DMS 273 treated with DMSO at 0.1 percent for 48 hours (cell line): Measurements from ENCODE around the gene KLHL29.
A peak's percentile ranks its signal among the peaks of the same experiment; 100 is the strongest.
"Not testable (repeated sequence)": the region's sequence is repeated elsewhere in the genome, so short reads cannot be mapped to it uniquely, and the experiment has no call there.

Source experiments
- DNase-seq: peaks from one replicate; lab custom pipeline; 2025; lab: John Stamatoyannopoulos, UW

Gene KLHL29

DNA sequence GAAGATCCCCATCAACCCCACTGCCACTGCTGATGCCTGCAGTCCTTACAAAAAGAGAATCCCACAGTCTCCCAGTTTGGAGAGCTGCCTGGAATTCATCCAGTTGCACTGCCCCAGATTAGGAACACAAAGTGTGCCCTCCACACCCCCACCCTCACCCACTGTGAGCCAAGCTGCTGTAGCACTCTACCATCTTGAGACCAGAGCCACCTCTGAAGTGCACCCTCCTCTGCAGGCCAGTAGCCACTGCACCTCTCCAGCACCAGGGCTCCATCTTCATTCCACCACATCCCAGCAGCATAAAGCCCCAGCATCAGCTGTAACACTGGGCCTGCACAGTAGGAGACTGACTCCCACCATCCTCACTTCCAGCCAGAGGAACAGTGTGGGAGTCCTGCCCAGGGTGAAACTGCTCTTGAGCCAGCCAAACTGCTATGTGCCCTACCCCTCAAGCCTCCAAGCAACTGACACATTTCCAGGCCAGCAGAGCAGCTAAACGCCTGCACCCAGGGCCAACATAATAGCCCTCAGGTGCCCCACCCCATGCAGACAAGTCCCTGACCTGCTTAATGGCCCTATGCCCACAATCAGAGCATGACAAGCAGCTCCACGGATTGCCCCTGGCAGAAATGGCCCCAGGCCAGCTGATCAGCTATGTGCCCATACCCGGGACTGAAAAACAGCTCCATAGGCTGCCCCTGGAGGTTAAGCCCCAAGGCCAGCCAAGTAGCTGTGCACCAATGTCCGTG is 335.9 kb downstream of the KLHL29 start:
- DNase-seq: no peak

DNA sequence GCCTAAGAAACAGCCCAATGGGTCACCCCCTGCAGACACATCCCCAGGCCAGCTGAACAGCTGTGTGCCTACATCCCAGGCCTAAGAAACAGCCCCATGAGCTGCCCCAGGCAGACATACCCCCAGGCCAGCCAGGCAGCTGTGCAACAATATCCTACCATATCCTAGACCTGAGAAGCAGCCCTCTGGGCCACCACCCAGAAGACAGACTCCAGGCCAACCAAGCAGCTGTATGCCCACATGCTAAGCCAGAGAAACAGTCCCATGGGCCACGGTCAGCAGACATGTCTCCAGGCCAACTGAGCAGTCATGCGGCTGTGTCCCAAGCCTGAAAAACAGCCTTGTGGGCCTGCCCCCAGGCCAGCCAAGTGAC is 336.5 kb downstream of the KLHL29 start:
- no peak for DNase-seq

DNA sequence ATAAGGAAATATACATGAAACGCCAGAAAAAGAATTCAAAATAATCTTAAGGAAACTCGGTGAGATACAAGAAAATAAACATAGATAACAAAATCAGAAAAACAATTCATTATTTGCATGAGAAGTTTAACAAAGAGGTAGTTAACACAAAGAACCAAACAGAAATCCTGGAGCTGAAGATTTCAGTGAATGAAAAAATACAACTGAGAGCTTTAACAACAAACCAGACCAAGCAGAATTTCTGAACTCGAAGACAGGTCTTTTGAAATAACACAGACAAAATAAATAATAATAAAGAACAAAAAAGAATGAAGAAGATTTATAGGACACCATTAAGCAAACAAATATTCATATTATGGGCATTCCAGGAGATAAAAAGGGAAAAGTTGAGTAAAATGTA is 337.3 kb downstream of the KLHL29 start:
- DNase-seq: no peak

DNA sequence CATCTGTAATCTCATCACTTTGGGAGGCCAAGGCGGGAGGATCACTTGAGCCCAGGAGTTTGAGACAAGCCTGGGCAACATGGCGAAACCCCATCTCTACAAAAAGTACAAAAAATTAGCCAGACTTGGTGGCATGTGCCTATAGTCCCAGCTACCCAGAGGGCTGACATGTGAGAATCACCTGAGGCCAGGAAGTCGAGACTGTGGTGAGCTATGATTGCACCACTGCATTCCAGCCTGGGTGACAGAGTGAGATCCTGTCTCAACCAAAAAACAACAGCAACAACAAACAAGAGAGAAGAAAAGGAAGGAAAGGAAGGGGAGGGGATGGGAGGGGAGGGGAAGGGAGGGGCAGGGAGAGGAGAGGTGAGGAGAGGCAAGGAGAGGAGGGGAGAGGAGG is 338.1 kb downstream of the KLHL29 start:
- DNase-seq: not testable (repeated sequence)

DNA sequence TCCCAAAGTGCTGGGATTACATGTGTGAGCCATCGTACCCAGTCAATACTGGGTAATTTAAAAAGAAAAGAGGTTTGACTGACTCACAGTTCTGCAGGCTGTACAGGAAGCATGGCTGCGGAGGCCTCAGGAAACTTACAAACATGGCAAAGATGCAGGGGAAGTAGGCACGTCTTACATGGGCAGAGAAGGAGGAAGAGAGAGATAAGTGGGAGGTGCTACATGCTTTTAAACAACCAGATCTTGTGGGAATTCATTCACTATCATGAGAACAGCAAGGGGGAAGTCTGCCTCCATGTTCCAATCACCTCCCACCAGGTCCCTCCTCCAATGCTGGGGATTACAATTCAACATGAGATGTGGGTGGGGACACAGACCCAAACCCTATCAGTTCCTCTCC is 349.4 kb downstream of the KLHL29 start:
- DNase-seq: no peak

DNA sequence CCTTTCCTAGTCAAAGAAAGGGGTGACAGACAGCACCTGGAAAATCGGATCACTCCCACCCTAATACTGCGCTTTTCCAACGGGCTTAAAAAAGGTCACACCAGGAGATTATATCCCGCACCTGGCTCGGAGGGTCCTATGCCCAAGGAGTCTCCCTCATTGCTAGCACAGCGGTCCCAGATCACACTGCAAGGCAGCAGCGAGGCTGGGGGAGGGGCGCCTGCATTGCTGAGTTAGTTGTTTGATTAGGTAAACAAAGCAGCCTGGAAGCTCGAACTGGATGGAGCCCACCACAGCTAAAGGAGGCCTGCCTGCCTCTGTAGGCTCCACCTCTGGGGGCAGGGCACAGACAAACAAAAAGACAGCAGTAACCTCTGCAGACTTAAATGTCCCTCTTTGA is 351.8 kb downstream of the KLHL29 start:
- DNase-seq: not testable (repeated sequence)

DNA sequence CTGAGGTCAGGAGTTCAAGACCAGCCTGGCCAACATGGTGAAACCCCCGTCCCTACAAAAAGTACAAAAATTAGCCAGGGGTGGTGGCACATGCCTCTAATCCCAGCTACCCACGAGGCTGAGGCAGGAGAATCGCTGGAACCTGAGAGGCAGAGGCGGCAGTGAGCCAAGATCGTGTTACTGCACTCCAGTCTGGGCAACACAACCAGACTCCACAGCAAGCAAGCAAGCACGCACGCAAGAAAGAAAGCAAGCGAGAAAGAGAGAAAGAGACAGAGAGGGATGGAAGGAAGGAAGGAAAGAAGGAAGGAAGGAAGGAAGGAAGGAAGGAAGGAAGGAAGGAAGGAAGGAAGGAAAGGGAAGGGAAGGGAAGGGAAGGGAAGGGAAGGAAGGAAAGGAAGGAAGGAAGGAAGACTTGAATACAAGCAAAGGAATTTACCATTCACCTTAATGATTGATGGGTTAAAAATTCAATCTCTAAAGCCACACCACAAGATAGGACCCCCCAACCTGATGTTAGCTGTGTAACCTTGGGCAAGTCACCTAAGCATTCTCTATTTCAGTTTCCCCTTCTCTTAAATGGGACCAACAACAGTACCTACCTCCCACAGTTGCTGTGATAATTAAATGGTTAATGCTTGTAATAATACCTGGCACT is 360.2 kb downstream of the KLHL29 start:
- peak; percentile 1 for DNase-seq

DNA sequence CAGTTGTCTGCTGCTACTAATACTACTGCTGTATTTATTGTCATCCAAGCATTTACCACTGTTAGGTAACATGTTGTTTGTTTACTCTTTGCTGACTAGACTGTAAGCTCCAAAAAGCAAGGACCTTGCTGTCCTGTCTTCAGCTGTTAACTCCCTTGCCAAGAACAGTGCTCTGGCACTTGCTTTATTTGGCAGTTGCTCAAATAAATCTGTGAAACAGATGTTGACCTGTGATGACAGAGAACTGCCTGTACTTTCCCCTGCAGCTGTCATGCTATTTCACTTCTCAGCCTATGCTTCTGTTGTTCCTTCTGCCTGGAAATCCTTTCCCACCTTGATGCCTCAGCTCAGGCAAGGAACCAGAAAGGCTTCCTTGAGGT is 360.7 kb downstream of the KLHL29 start:
- DNase-seq: peak; percentile 97

DNA sequence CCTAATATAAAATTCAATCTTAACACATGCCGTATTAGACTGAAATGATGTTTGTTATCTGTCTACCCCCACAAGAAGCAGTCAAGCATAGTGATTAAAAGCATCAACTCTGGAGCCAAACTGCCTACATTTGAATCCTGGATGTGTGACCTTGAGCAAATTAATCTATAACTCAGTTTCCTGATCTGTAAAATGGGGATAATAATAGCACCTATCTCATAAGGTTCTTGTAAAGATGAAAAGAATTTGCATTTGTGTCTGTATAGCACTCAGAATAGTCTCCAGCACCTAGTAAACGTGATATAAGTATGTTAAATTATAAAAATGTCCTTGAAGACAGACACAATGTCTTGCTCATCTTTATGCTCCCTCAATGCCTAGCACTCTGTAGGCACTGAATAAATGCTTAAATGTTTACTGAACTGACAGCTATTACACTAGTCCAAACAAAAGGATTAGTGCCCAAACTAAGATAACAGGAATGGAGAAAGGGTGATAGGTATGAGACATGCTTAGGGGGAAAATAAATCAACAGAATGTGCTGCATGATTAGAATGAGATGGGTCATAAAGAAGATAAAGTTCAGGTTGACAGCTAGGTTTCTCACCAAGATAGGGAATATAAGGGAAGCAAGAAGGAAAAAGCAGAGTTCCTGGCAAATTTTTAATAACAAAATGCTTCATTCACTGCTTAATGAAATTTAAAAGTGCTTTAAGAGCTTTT is 361.3 kb downstream of the KLHL29 start:
- DNase-seq: no peak

DNA sequence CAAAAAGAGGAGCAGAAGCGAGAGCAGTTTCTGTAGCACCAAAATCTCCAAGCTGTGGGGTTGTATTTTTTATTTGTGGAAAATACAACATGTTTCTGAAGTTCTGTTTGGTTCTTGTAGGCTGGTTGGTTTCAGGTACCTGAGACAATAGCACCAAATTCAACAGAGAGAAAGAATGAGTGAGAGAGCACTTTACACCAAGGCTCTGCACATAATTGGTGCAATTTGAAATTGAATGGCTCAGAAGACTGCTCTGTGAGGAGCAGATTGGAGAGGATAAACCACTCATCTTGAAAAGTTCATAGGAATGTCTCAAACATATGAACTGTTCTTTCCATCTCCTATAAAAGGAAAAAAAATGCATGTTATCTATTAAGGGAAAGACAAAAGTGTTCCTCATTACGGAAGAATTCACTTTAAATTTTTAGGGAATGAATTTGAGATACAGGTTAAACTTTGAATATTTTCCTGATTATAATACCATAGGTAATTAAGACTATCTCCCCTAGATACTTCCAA is 366.8 kb downstream of the KLHL29 start:
- no peak for DNase-seq

DNA sequence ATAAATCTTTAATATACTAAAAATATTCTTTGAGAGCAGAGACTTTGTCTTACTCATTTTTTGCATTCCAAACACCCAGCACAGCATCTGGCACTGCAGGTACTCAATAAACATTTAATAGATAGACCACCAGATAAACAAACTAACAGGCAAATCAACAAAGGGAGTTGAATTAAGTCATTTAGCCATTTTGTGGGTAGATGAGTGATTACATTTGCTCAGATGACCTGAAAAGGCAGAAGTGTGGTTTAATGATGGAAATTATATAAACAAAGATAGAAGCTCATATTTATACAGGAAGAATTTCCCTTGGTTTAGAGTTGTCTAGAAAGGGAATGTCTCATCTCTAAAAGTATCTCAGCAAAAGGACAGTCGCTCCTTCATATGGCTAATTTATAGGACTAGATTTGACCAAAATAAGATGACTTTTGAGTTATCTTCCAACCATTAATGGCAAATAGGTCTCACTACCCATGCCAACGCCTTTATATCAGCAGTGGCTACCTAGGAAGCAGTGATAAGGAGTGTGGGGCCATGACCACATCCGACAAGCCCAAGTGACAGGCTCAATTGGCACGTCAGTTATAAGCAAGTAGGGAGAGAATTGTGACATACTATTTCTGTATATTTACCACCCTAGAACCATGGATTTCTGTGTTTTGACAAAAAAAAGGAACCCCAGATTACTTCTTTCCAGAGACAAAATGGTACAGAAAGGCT is 368.5 kb downstream of the KLHL29 start:
- no peak for DNase-seq

DNA sequence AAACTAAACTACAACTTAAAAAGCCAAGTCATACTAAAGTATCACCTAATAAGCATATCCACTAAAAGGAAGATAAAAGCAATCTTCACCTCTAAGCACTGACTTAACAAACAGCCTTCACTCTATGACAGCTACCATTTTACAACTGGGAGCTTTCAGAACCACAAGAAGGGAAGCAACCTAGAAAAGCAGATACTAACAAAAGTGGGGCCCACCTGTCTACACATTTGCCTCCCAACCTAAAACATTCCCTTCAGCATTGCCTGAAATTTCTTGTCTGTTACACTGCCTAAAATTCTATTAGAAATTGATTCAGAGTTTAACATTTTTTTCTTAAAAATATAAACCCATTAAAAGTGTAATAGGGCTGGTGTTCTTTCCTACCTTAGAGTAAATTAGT is 370.0 kb downstream of the KLHL29 start:
- no peak for DNase-seq

DNA sequence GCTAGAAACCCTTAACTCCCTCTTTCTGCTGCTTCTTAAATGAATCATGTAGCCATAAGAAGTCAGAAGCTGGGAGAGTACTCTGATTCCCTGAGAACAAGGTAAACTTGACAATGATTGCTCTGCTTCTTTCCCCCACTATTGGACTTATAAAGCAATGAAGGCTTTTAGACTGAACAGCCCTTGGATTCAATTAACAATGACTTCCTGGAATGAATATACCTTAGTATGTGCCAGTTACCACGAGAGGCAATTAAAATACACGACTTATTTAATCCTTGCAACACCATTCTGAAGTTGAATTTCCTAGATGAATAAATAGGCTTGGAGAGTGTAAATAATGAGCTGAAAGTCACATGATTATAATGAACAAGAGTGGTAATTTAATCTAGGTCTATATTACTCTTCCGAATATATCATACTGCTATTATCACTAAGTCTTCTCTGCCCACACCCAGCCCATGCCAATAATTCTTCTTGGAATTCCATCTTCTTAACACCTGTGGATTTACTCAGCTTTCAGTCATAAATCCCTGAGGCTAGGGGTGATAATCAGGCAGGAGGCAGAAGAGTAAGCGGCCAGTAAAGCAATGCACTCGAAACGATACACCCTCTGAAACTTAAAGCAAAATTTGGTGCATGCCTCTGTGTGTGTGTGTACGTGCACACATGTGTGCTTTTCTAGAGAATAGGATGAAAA is 371.8 kb downstream of the KLHL29 start:
- DNase-seq: no peak

DNA sequence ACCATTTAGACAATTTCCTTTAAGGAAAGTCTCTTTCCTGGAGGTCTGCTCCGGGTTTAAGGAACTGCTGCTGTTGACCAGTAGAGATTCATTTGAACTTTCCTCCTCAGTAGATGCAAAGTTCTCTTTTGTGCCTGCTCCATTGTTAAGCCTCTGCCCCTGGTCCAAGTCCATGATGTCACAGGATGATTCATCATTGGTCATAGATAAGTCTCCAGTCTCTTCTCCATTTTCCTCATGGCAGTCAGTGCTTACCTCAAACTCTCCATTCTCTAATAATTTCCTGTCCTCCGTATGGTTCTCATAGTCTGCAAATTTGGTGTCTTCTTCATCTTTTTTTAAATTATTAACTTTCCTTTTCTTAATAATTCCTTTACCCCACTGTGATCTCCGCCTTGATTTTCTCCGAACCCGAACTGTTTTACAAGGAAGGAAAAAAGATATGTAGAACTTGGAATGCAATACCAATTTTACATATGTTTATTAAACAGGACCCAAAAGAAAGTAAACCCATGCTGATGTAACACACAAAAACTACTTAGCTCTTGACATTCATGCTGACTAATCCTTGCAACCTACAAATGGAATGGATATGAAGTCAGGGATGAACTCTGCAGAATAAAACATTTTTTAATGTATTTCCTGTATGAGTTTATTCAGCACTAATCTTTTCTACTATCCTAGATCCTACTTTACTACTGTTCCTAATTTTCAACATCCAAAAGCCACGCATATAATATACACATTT is 372.9 kb downstream of the KLHL29 start:
- DNase-seq: no peak
